ENCODE measurements around the gene TIPARP.
"Not testable (repeated sequence)": the region's sequence is repeated elsewhere in the genome, so short reads cannot be mapped to it uniquely, and the experiment has no call there.

Gene TIPARP

GRCh38 chr3:156739976-156740375, 65.6 kb downstream of the TIPARP start:
- no peak for DNase-seq (ENCODE audit: low read depth)

GRCh38 chr3:156740581-156740980, 66.2 kb downstream of the TIPARP start:
- DNase-seq (ENCODE audit: low read depth): not testable (repeated sequence)

GRCh38 chr3:156741935-156742334, 67.5 kb downstream of the TIPARP start:
- no peak for DNase-seq (ENCODE audit: low read depth)

GRCh38 chr3:156742401-156742800, 68.0 kb downstream of the TIPARP start:
- DNase-seq (ENCODE audit: low read depth): no peak

- no peak for DNase-seq (ENCODE audit: low read depth)
Observed at GRCh38 chr3:156743859-156744258, 69.5 kb downstream of the TIPARP start.

GRCh38 chr3:156744631-156745030, 70.2 kb downstream of the TIPARP start:
- DNase-seq (ENCODE audit: low read depth): no peak

GRCh38 chr3:156745766-156746165, 71.4 kb downstream of the TIPARP start:
- peak; percentile 66 for DNase-seq (ENCODE audit: low read depth)

- DNase-seq (ENCODE audit: low read depth): no peak
Observed at GRCh38 chr3:156747046-156747445, 72.7 kb downstream of the TIPARP start.

GRCh38 chr3:156749244-156749643, 74.9 kb downstream of the TIPARP start:
- DNase-seq (ENCODE audit: low read depth): peak; percentile 64

- DNase-seq (ENCODE audit: low read depth): no peak
Observed at GRCh38 chr3:156750191-156750873, 75.9 kb downstream of the TIPARP start.

- no peak for DNase-seq (ENCODE audit: low read depth)
Observed at GRCh38 chr3:156750874-156751245, 76.5 kb downstream of the TIPARP start.

- peak; percentile 96 for DNase-seq (ENCODE audit: low read depth)
Observed at GRCh38 chr3:156751461-156752025, 77.2 kb downstream of the TIPARP start.
